Neuronal stem cell (in vitro differentiated cells): ENCODE measurements around the gene CCDC88A.
"Not testable (repeated sequence)": the region's sequence is repeated elsewhere in the genome, so short reads cannot be mapped to it uniquely, and the experiment has no call there.

Experiments used
- DNase-seq: peaks from one replicate; pipeline ENCODE4 v3.0.0-alpha.2; 2013; ENCODE audit warnings: low spot score
- H2AFZ ChIP-seq: one replicate; pipeline ENCODE4 v1.6.1; 2013; ENCODE audit warnings: mild to moderate bottlenecking, low read length, inconsistent platforms
- H2AK5ac ChIP-seq: 2 replicates; pipeline ENCODE4 v1.6.1; 2013; ENCODE audit warnings: low read depth, mild to moderate bottlenecking, inconsistent platforms, low read length, moderate library complexity, mixed read lengths
- H2BK120ac ChIP-seq: 2 replicates; pipeline ENCODE4 v1.6.1; 2013; ENCODE audit warnings: low read depth, mild to moderate bottlenecking, inconsistent platforms, low read length, moderate library complexity, mixed read lengths
- H2BK12ac ChIP-seq: one replicate; pipeline ENCODE4 v1.6.1; 2013; ENCODE audit warnings: low read length, inconsistent platforms
- H2BK15ac ChIP-seq: 2 replicates; pipeline ENCODE4 v1.6.1; 2013; ENCODE audit warnings: mild to moderate bottlenecking, low read length, inconsistent platforms, mixed read lengths
- H2BK5ac ChIP-seq: one replicate; pipeline ENCODE4 v1.6.1; 2013; ENCODE audit warnings: inconsistent platforms, mild to moderate bottlenecking, low read length, moderate library complexity
- H3K14ac ChIP-seq: one replicate; pipeline ENCODE4 v1.6.1; 2013; ENCODE audit warnings: low read length, inconsistent platforms
- H3K18ac ChIP-seq: 2 replicates; pipeline ENCODE4 v1.6.1; 2013; ENCODE audit warnings: low read length, inconsistent platforms
- H3K23ac ChIP-seq: 2 replicates; pipeline ENCODE4 v1.6.1; 2013; ENCODE audit warnings: low read depth, mild to moderate bottlenecking, mixed read lengths, low read length, inconsistent platforms; ENCODE audit not compliant: poor library complexity
- H3K27ac ChIP-seq: replicated peaks from 3 replicates; pipeline ENCODE4 v1.5.1; 2013; ENCODE audit warnings: low read length, inconsistent platforms
- H3K27me3 ChIP-seq, 3 experiments: 2 replicates each; pipeline ENCODE4 v1.6.1; 2013; ENCODE audit warnings: low read length in 3 of 3, mild to moderate bottlenecking in 2 of 3, inconsistent platforms in 1 of 3, low read depth in 1 of 3, mixed read lengths in 1 of 3, moderate library complexity in 1 of 3; ENCODE audit not compliant: control insufficient read depth in 3 of 3, insufficient read depth in 3 of 3
- H3K36me3 ChIP-seq, 2 donors: replicated peaks in 1 of 2; 2 replicates each; pipeline ENCODE4 v1.6.1; 2013; ENCODE audit warnings: low read length in 2 of 2; ENCODE audit not compliant: control insufficient read depth in 2 of 2, insufficient read depth in 2 of 2
- H3K4ac ChIP-seq: 2 replicates; pipeline ENCODE4 v1.6.1; 2013; ENCODE audit warnings: inconsistent platforms, mild to moderate bottlenecking, low read length, moderate library complexity
- H3K4me1 ChIP-seq, 2 donors: 1 replicate in 1 of 2; 2 replicates in 1 of 2; pipeline ENCODE4 v1.6.1; 2013; ENCODE audit warnings: low read length in 2 of 2, low read depth in 1 of 2; ENCODE audit not compliant: control insufficient read depth in 2 of 2, insufficient read depth in 1 of 2
- H3K4me2 ChIP-seq: one replicate; pipeline ENCODE4 v1.6.1; 2013; ENCODE audit warnings: mild to moderate bottlenecking, low read length, inconsistent platforms; ENCODE audit not compliant: insufficient read depth, poor library complexity, severe bottlenecking
- H3K4me3 ChIP-seq, 2 donors: 2 replicates each; pipeline ENCODE4 v1.5.1; 2013; ENCODE audit warnings: low read length in 2 of 2, mild to moderate bottlenecking in 2 of 2, inconsistent platforms in 1 of 2, moderate library complexity in 1 of 2
- H3K79me1 ChIP-seq: one replicate; pipeline ENCODE4 v1.6.1; 2013; ENCODE audit warnings: low read depth, mild to moderate bottlenecking, inconsistent platforms, low read length, moderate library complexity
- H3K9ac ChIP-seq: one replicate; pipeline ENCODE4 v1.6.1; 2013; ENCODE audit warnings: mild to moderate bottlenecking, low read depth, low read length, inconsistent platforms; ENCODE audit not compliant: poor library complexity
- H3K9me3 ChIP-seq, 2 donors: replicated peaks in 1 of 2; 2 replicates each; pipeline versions ENCODE3 to v1.6.1; 2013; ENCODE audit warnings: low read length in 2 of 2, mild to moderate bottlenecking in 2 of 2, inconsistent platforms in 1 of 2, low read depth in 1 of 2, mixed read lengths in 1 of 2, moderate library complexity in 1 of 2; ENCODE audit not compliant: control insufficient read depth in 2 of 2, insufficient read depth in 1 of 2
- H4K8ac ChIP-seq: one replicate; pipeline ENCODE4 v1.6.1; 2013; ENCODE audit warnings: low read depth, mild to moderate bottlenecking, inconsistent platforms, low read length, moderate library complexity
- H4K91ac ChIP-seq: one replicate; pipeline ENCODE4 v1.6.1; 2013; ENCODE audit warnings: low read length, low read depth, mild to moderate bottlenecking, inconsistent platforms; ENCODE audit not compliant: poor library complexity
- WGBS, 2 donors: extraction: QIAGEN DNeasy Blood & Tissue Kit; methylation state at CpG; one replicate each; pipeline ENCODE4 v1.1.7; 2013; ENCODE audit warnings: missing lambda C conversion rate in 2 of 2, mixed read lengths in 1 of 2; ENCODE audit not compliant: insufficient read length in 2 of 2, insufficient replicate concordance in 1 of 2; ENCODE audit errors: extremely low coverage in 2 of 2; 5-methylcytosine and 5-hydroxymethylcytosine counted together

The CCDC88A gene

GRCh38 chr2:55450014-55450413 is 30.4 kb upstream of the CCDC88A start:
- WGBS, 2 donors = no CpG with 5 or more reads among the region's 3 CpGs
- H3K27me3 ChIP-seq = not testable (repeated sequence)

DNA sequence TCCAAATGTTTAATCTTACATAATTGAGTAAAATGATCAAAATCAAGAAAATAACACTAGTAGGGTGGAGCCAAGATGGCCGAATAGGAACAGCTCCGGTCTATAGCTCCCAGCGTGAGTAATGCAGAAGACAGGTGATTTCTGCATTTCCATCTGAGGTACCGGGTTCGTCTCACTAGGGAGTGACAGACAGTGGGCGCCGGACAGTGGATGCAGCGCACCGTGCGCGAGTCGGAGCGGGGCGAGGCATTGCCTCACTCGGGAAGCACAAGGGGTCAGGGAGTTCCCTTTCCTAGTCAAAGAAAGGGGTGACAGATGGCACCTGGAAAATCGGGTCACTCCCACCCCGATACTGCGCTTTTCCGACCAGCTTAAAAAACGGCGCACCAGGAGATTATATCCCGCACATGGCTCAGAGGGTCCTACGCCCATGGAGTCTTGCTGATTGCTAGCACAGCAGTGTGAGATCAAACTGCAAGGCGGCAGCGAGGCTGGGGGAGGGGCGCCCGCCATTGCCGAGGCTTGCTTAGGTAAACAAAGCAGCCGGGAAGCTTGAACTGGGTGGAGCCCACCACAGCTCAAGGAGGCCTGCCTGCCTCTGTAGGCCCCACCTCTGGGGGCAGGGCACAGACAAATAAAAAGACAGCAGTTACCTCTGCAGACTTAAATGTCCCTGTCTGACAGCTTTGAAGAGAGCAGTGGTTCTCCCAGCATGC is 22.5 kb upstream of the CCDC88A start:
- not testable (repeated sequence) for H3K4me2 ChIP-seq, H2AFZ ChIP-seq

More at GRCh38 chr2:55450014-55450413, 30.4 kb upstream of the CCDC88A start:
- not testable (repeated sequence) for H2BK12ac ChIP-seq, H2BK120ac ChIP-seq, H3K9ac ChIP-seq, H3K4me2 ChIP-seq, H2BK15ac ChIP-seq, H4K8ac ChIP-seq, H3K4ac ChIP-seq, H2AFZ ChIP-seq, H3K9me3 ChIP-seq, H3K27ac ChIP-seq, H3K14ac ChIP-seq, H3K18ac ChIP-seq, H3K23ac ChIP-seq, H3K4me1 ChIP-seq, H2BK5ac ChIP-seq, H3K79me1 ChIP-seq, H3K4me3 ChIP-seq, H3K36me3 ChIP-seq, DNase-seq, H4K91ac ChIP-seq, H2AK5ac ChIP-seq

DNA sequence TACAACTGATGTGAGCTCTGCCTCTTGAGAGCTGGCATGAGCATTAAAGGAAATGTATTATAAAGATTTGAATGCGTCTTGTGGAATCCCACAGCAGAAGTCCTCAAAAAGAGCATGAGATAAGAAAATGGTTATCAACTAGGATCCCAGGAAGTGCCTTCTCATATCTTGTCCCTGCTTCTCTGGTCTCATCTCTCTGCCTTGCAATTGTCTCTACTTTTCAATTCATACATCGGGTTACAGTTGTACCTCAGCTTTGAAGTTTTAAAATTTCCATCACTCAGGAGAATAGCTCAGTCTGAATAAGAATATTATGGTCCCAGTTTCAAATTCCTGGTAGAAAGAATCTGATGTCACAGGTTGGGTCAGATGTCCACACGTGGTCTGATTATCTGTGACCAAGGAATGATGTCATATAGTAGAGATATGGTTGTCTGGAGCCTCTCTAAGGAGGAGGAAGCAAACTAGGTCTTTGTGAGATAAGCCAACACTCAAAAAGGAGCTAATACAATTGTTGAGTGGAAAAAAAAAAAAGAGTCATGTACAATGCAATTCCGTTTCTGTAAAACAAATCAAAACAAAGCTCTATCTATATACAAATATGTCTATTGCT is 21.7 kb upstream of the CCDC88A start:
- no peak overlapping the region for H4K91ac ChIP-seq
- DNase-seq = no peak
- H3K79me1 ChIP-seq = no peaks in the 10 kb centered on the region
- no peak overlapping the region for H2BK15ac ChIP-seq
- no peak overlapping the region for H2AK5ac ChIP-seq
- no peak overlapping the region for H3K18ac ChIP-seq
- H3K4me3 ChIP-seq = no peak overlapping the region
- no peak overlapping the region for H2BK5ac ChIP-seq
- H3K23ac ChIP-seq = no peak overlapping the region
- no peaks in the 10 kb centered on the region for H3K36me3 ChIP-seq
- no peaks in the 10 kb centered on the region for H3K9me3 ChIP-seq
- H2BK120ac ChIP-seq = no peak overlapping the region
- H4K8ac ChIP-seq = no peak overlapping the region
- H3K27me3 ChIP-seq = no peaks in the 10 kb centered on the region
- no peak overlapping the region for H3K9ac ChIP-seq
- H3K14ac ChIP-seq = no peak overlapping the region
- no peak overlapping the region for H3K4me2 ChIP-seq
- no peaks in the 10 kb centered on the region for H3K4me1 ChIP-seq
- no CpG with 5 or more reads among the region's 4 CpGs for WGBS, 2 donors
- H2AFZ ChIP-seq = no peak overlapping the region
- H3K27ac ChIP-seq = no peak overlapping the region
- no peak overlapping the region for H2BK12ac ChIP-seq
- no peak overlapping the region for H3K4ac ChIP-seq

More for the DNA sequence above, 22.5 kb upstream of the CCDC88A start:
- H4K91ac ChIP-seq, H3K36me3 ChIP-seq, H3K27ac ChIP-seq, H3K9ac ChIP-seq, H2BK5ac ChIP-seq, H3K18ac ChIP-seq, H3K4me3 ChIP-seq, H2AK5ac ChIP-seq, H3K23ac ChIP-seq, H3K79me1 ChIP-seq, DNase-seq, H3K14ac ChIP-seq, H2BK15ac ChIP-seq, H2BK120ac ChIP-seq, H4K8ac ChIP-seq, H3K4ac ChIP-seq, H3K27me3 ChIP-seq, H2BK12ac ChIP-seq, H3K4me1 ChIP-seq, H3K9me3 ChIP-seq: not testable (repeated sequence)
- no CpG with 5 or more reads among the region's 29 CpGs for WGBS, 2 donors

- no peak overlapping the region for H4K8ac ChIP-seq
- no peak overlapping the region for H4K91ac ChIP-seq
- no peak overlapping the region for H3K23ac ChIP-seq
- no peaks in the 10 kb centered on the region for H3K4me1 ChIP-seq
- H3K4me2 ChIP-seq = no peak overlapping the region
- H2BK5ac ChIP-seq = no peak overlapping the region
- H3K4ac ChIP-seq = no peak overlapping the region
- no peak for DNase-seq
- no peak overlapping the region for H3K27ac ChIP-seq
- H2BK15ac ChIP-seq = no peak overlapping the region
- H2AFZ ChIP-seq = no peak overlapping the region
- H3K4me3 ChIP-seq = no peak overlapping the region
- H3K9me3 ChIP-seq = no peaks in the 10 kb centered on the region
- no peak overlapping the region for H3K9ac ChIP-seq
- H3K36me3 ChIP-seq = no peaks in the 10 kb centered on the region
- no peak overlapping the region for H2AK5ac ChIP-seq
- peaks cover 0 to 8% (median 0%) of the 10 kb centered on the region in 3 experiments for H3K27me3 ChIP-seq
- H2BK120ac ChIP-seq = no peak overlapping the region
- WGBS, 2 donors = no CpG with 5 or more reads among the region's 1 CpG
- no peak overlapping the region for H3K14ac ChIP-seq
- no peak overlapping the region for H3K18ac ChIP-seq
- H2BK12ac ChIP-seq = no peak overlapping the region
- no peaks in the 10 kb centered on the region for H3K79me1 ChIP-seq
Observed at GRCh38 chr2:55439101-55439397, 19.4 kb upstream of the CCDC88A start.
